Measurements from ENCODE around the gene KRTAP3-2.

GRCh38 chr17:41008811-41009210 lies 9.1 kb upstream of the KRTAP3-2 start, which contains the start of gene KRTAP3-1:
- TF ChIP-seq CTCF (IDR thresholded peaks at IDR 0.05) (no peak), POLR2A (IDR thresholded peaks at IDR 0.05) (no peak)

Measured in body of pancreas (tissue), 4 donors.